Bronchial epithelial cell (primary cell): Measurements from ENCODE around the gene NBPF20. TPM values are rescaled to one million over a fixed set of nuclear protein-coding genes. Genes with fewer than 3 reads are reported as not detected.

Experiments used
- total RNA-seq: library from RNA; depleted of rRNA; stranded (reverse); fragments of >200 nt; gene quantifications from 2 replicates; pipeline ENCODE4 v1.2.1, GENCODE V29; 2014

Gene NBPF20
- total RNA-seq, 1 donor from 2014 or later, result 2.1 TPM

Other genes starting within 250 kb of the NBPF20 start
- not detected in 2 replicates for gene PPIAL4D, start 183.4 kb downstream of the NBPF20 start, total RNA-seq
- 33.2 and 39.5 TPM in 2 replicates for gene GPR89A, start 182.4 kb upstream of the NBPF20 start, total RNA-seq